ENCODE results near the gene PRPF19. TPM values are rescaled to one million over a fixed set of nuclear protein-coding genes. Genes with fewer than 3 reads are reported as not detected.

The PRPF19 gene
- total and polyA plus RNA-seq, 2 of the 13 experiments (the other 11 are each of a cell fraction or from before 2014, with no cell fraction given), result 27.4 to 91.1 TPM

DNA sequence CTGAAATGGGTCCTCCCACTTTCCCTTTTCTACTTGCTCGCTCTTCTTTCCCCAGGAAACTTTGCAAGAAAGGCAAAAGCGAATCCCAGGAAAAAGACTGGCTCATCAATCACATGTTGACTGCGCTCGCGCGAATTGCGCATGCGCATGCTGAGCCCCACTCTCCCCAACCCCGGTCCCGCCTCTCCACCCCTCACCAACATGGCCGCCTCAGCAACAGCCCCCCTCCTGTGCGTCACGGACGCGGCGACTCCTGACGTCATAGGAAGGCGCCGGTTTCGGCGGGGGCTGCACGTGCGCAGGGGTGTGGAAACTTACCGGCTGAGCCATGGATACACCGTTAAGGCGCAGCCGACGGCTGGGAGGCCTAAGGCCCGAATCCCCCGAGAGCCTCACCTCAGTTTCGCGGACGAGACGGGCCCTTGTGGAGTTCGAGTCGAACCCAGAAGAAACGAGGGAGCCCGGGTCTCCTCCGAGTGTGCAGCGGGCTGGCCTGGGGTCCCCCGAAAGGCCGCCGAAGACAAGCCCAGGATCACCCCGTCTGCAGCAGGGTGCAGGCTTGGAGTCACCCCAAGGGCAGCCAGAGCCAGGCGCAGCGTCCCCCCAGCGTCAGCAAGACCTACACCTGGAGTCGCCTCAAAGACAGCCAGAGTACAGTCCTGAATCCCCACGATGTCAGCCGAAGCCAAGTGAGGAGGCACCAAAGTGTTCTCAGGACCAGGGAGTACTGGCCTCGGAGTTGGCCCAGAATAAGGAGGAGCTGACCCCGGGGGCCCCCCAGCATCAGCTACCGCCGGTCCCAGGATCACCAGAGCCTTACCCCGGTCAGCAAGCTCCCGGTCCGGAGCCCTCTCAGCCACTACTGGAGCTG is 64.4 kb downstream of the PRPF19 start, which contains the start of gene CCDC86 (continued):
- TF ChIP-seq, protein P1, sequence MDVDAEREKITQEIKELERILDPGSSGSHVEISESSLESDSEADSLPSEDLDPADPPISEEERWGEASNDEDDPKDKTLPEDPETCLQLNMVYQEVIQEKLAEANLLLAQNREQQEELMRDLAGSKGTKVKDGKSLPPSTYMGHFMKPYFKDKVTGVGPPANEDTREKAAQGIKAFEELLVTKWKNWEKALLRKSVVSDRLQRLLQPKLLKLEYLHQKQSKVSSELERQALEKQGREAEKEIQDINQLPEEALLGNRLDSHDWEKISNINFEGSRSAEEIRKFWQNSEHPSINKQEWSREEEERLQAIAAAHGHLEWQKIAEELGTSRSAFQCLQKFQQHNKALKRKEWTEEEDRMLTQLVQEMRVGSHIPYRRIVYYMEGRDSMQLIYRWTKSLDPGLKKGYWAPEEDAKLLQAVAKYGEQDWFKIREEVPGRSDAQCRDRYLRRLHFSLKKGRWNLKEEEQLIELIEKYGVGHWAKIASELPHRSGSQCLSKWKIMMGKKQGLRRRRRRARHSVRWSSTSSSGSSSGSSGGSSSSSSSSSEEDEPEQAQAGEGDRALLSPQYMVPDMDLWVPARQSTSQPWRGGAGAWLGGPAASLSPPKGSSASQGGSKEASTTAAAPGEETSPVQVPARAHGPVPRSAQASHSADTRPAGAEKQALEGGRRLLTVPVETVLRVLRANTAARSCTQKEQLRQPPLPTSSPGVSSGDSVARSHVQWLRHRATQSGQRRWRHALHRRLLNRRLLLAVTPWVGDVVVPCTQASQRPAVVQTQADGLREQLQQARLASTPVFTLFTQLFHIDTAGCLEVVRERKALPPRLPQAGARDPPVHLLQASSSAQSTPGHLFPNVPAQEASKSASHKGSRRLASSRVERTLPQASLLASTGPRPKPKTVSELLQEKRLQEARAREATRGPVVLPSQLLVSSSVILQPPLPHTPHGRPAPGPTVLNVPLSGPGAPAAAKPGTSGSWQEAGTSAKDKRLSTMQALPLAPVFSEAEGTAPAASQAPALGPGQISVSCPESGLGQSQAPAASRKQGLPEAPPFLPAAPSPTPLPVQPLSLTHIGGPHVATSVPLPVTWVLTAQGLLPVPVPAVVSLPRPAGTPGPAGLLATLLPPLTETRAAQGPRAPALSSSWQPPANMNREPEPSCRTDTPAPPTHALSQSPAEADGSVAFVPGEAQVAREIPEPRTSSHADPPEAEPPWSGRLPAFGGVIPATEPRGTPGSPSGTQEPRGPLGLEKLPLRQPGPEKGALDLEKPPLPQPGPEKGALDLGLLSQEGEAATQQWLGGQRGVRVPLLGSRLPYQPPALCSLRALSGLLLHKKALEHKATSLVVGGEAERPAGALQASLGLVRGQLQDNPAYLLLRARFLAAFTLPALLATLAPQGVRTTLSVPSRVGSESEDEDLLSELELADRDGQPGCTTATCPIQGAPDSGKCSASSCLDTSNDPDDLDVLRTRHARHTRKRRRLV (CRISPR knock-in tag; IDR thresholded peaks at IDR 0.05), result peak; percentile 42; the same call in 1 of the 2 replicates
- TF ChIP-seq BRCA1 (CRISPR knock-in tag; IDR thresholded peaks at IDR 0.05), result peak; percentile 65; the same call in 1 of the 2 replicates
- TF ChIP-seq ZNF569 (CRISPR knock-in tag; IDR thresholded peaks at IDR 0.05; ENCODE audit: borderline replicate concordance), result no peak; the same call in 1 of the 2 replicates
- no peak for TF ChIP-seq CC2D1A (CRISPR knock-in tag; IDR thresholded peaks at IDR 0.05)
- peak; percentile 89 for TF ChIP-seq SALL2 (CRISPR knock-in tag; IDR thresholded peaks at IDR 0.05)
- peak; percentile 83; the same call in 1 of the 2 replicates for TF ChIP-seq ZNF747 (CRISPR knock-in tag; IDR thresholded peaks at IDR 0.05; ENCODE audit: borderline replicate concordance)
- 0 out of 2 replicates have a peak, but pooled peaks have one; percentile 29 for TF ChIP-seq REL (CRISPR knock-in tag; conservative IDR thresholded peaks at IDR 0.05)
- peak; percentile 66; the same call in 1 of the 2 replicates for TF ChIP-seq ZNF605 (CRISPR knock-in tag; IDR thresholded peaks at IDR 0.05)
- TF ChIP-seq DMAP1 (CRISPR knock-in tag; IDR thresholded peaks at IDR 0.05), result peak; percentile 99
- TF ChIP-seq CREM (IDR thresholded peaks at IDR 0.05), result peak; percentile 100
- peak; percentile 100 for TF ChIP-seq CREM (CRISPR knock-in tag; IDR thresholded peaks at IDR 0.05)
- peak; percentile 97 for TF ChIP-seq MIER3 (CRISPR knock-in tag; IDR thresholded peaks at IDR 0.05; ENCODE audit: borderline replicate concordance)
- TF ChIP-seq SMARCC2 (IDR thresholded peaks at IDR 0.05), result no peak
- TF ChIP-seq THRA (CRISPR knock-in tag; IDR thresholded peaks at IDR 0.05; ENCODE audit: borderline replicate concordance), result peak; percentile 74
- TF ChIP-seq TCF12 (IDR thresholded peaks at IDR 0.05), result no peak
- peak; percentile 43; the same call in 1 of the 2 replicates for TF ChIP-seq TCF12 (CRISPR knock-in tag; IDR thresholded peaks at IDR 0.05)
- no peak for TF ChIP-seq GABPA (IDR thresholded peaks at IDR 0.05; ENCODE audit: low read depth, low read length)
- TF ChIP-seq GABPA (CRISPR knock-in tag; IDR thresholded peaks at IDR 0.05; ENCODE audit: low read depth), result peak; percentile 80
- TF ChIP-seq ATF7-NPFF (CRISPR knock-in tag; IDR thresholded peaks at IDR 0.05; ENCODE audit: low read depth), result no peak; the same call in none of the 2 replicates
- no peak for TF ChIP-seq ZNF468 (CRISPR knock-in tag; IDR thresholded peaks at IDR 0.05)
- TF ChIP-seq, protein P2, sequence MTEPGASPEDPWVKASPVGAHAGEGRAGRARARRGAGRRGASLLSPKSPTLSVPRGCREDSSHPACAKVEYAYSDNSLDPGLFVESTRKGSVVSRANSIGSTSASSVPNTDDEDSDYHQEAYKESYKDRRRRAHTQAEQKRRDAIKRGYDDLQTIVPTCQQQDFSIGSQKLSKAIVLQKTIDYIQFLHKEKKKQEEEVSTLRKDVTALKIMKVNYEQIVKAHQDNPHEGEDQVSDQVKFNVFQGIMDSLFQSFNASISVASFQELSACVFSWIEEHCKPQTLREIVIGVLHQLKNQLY (CRISPR knock-in tag; IDR thresholded peaks at IDR 0.05), result peak; percentile 85
- TF ChIP-seq PAWR (CRISPR knock-in tag; IDR thresholded peaks at IDR 0.05; ENCODE audit: borderline replicate concordance), result no peak
- TF ChIP-seq ZNF180 (CRISPR knock-in tag; IDR thresholded peaks at IDR 0.05; ENCODE audit: borderline replicate concordance, low read depth), result no peak
- TF ChIP-seq ZNF883 (CRISPR knock-in tag; IDR thresholded peaks at IDR 0.05; ENCODE audit: not compliant biosample characterization), result peak; percentile 71
- TF ChIP-seq ZNF501 (CRISPR knock-in tag; IDR thresholded peaks at IDR 0.05), result peak; percentile 88

Data from HepG2 (cell line).